GM19372 (cell line): ENCODE data around the gene GMDS.
"Not testable (repeated sequence)": the region's sequence is repeated elsewhere in the genome, so short reads cannot be mapped to it uniquely, and the experiment has no call there.

Experiments used
- ATAC-seq: cut with Tn5 transposase; IDR thresholded peaks from one replicate; pipeline ENCODE4 v1.9.1; 2021; ENCODE audit warnings: mild to moderate bottlenecking, low read depth, moderate library complexity; ENCODE audit not compliant: unreplicated experiment

GMDS gene

DNA sequence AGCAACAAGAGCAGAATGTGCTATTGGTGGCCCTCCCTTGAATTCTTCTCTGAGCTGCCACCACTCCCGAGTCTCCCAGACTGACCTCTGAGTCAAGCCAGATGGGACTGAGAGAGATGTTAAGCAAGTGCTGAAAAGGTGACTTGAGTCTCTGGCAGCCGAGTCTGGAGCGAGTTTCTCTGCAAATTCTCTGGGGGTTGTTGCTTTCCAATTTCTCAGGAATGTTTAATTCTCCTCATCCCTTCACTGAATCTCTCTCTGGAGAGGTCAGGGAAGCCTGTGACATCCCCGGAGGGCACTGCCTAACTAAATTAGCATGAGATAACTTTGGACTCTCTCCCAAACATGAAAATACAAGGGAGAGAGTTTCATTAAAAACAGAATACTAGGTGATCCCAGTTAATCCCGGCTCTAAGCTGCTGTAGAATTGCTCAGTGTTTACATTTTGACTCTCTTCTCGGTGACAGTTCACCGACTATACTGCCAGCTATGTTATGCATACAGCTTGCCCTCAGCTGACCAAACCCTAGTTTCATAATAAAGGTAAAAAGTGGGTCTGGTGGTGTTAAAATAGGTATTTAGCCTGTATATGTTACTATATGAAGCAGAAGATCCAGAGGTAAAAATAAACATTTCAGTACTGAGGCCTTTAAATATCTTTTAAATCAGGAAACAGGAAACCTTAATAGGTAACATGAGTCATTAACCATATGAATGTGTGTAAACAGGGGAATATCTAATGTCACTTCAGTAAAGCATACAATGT, 477.7 kb downstream of the GMDS start:
- no peak for ATAC-seq

DNA sequence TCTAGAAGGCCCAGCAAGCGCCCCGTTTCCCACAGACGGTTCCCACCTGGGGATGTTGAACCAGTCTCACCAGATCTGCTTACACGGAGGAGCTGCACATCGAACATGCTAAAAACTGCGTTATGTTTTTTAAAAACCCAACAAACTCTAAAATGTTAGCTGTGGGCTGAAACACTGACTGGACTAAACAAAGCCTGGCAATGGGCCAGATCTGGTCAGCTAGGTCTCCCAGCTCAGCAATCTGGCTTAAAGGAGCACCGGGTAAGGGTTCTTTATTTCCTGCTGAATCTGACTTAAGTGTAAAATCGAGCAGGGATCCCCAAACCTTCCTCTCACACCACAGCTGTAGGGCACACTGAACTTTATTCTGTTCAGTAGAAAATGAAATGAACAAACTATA, 478.8 kb downstream of the GMDS start:
- ATAC-seq, result no peak

DNA sequence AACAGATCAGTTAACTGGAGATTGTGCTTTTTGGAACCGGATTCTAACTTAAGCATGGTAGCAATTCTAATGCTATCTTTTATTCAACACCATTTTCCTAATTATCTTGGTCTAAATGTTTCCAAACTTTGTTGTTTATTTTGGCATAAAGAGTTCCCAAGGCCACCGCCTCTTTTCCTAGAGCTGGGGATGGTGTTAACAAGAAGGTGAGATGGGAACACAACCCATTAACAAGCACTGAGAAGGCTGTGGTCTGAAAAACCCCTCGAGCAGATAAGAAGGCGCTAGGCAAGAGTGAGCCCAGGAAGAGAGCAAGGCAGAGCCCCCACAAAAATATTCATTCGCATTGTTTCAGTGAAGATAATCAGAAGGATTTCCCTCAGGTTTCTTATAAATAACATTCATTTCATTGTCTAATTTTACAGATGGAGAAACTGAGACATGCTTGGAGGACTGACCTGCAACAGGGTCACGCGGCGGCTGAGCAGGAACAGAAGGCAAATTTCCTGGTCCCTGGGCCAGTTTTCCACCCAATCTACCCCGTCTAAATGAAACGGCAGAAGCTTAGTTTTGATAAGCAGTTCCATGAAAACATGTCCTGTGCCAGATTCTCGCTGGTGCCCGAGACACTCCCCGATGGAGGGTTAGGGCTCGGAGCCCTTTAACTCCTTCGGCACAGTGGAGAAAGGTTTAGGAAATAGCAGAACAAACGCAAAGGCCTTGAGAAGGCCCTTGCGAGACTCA, 480.1 kb downstream of the GMDS start:
- ATAC-seq, result no peak

DNA sequence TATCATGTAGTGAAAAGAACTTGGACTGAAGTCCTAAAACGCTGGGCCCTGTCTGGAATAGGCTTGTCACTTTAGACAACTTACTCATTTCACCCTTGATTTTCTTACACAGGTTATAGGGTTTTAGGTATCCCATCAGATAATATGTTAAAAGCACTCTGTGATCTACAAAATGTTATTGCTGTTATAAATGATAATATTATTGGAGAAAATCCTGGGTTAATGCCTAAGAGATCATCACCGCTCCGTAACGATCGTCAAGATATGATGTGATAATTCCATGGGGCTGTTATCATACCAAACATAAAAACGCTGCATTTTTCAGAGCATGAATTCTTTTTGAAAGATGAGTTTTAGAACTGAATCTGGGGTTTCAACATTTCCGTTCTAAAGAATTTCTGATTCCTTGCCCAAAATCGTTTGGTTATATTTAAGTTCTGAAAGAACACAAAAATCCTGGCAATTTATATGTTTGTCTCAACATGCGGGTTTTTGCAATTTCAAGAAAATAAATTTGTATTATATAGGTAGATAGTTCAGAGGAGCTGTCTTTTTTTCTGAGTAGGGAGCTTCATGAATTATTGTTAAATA, 480.9 kb downstream of the GMDS start:
- no peak for ATAC-seq

DNA sequence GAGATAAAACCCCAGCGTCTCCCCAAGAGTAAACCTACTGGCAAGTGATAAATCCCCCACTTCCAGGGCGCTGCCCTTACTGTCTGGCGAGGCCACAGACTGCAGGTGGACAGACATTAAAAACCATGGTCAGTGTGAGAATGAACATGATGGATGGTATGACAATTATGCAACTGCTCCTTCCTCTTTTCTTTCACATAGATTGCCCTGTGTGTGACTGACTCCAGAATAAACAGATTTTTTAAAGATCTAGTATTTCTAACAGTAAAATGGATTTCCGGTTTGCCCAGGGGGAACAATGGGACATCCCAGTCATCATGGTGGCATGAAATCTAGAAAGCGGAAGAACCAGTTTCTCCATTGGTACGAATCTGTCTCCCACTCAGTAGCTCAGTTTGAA, 482.0 kb downstream of the GMDS start:
- ATAC-seq, result no peak

DNA sequence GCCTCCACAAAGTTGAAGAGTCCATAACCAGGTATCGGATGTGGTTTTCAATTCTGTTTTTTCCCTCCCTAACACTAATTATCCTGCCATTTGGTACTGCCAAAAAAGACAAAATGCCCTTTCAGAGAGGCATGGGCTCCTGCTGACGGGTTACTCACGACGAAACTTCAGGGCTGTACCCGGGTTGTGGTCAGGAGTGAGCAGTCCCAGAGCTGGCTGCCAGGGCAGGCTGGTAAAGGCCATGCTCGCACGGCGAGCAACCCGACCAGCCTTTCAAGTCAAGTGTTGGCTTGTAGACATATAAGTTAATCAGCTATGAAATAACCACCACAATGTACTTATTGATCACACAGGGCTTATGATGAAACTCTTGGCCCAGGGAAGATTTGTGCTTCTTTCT, 483.2 kb downstream of the GMDS start:
- ATAC-seq, result no peak

DNA sequence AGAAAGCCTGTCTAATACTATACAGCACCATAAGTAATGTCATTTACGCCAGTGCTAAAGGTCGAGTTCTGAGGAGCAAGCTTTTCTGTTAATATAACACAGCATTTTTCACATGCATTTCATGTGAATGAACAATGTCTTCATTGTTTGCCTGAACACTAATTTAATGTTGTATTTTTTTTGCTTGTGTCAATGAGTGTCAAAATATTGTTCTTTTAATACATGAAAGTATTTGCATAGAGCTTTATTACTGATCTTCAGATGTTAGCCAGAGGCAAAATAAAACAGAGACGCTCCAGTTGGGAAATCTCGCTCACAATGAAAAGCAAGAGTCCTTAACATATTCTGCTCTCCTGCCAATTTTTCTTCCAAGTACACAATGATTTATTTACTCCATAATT, 483.9 kb downstream of the GMDS start:
- no peak for ATAC-seq

DNA sequence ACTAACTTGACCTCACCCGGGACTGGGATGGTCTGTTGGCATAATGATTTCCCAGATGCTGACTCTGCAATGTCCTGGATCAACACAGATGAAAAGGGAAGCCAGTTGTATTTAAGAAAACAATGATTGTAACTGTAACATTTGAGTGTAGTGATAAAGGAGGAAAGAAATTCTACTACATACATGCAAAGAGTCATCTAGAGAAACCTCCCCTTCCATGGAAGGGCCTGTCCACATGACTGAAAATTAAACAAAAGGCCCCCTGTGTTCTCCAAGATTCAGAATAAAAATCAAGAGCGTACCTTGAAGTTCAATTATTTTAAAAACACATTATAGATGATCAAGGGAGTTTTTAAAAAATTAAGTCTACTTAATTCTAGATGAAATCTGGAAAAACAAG, 484.5 kb downstream of the GMDS start:
- no peak for ATAC-seq

DNA sequence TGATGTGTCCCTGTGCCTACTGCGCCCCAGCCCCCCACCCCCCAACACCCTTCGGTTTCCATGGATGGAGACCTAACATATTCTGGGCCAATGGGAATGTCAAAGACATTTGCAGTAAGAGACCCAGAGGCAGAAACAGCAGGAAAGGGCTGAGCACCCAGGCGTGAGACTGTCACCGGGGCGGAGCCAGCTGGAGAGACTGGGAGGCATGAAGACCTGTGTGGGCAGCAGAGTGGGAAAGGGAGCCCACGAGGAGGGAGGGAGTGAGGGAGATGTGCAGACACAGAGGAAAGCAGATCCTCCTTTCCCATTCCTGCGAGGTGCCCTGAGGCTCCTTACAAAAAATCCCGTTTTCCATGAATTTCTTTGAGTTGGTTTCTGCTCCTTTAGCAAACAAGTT, 485.5 kb downstream of the GMDS start:
- ATAC-seq, result no peak

DNA sequence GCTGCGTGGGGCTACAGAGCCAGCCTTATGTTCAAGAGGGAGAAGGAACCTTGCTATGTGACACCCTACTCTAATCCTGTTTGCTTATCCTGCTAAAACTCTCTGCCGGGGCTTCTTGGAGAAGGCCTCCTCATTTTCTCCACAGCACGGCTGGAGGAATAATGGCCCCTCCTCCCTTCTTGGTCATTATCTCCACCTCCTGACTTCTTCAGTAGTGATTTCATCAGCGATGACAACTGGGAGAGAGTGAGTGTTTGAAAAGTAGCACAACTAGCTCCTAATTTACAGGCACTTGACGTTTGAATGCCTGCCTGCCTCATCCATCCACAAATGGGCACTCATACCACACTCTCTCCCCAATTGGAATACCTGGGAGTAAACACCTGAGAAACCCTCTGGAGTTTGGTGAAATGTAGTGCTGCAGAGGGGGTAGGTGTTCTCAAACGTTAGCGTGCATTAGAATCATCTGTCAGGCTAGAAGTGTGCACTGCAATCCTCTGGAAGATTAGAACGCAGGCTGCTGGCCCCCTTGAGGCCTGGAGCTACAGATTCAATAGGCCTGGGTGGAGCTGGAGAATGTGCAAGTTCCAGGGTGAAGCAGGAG, 487.2 kb downstream of the GMDS start:
- ATAC-seq, result no peak

DNA sequence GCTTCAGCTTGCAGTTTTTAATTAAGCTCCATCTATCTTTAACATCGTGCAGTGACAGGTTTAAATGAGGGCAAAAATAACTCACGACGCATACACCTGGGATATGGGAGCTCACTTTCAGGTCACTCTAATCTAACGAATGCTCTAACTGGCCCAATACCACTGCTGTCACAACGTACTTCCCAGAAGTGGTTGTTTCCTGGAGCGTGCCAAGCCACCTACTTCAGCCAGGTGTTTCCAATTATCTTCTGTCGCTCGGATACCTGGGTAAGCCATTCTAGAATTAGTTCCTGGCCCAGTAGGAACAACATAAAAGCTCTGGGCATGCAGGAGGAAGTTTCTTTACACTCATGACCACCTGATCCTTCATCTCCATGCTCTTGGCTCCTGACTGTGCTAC, 488.3 kb downstream of the GMDS start:
- ATAC-seq, result no peak

DNA sequence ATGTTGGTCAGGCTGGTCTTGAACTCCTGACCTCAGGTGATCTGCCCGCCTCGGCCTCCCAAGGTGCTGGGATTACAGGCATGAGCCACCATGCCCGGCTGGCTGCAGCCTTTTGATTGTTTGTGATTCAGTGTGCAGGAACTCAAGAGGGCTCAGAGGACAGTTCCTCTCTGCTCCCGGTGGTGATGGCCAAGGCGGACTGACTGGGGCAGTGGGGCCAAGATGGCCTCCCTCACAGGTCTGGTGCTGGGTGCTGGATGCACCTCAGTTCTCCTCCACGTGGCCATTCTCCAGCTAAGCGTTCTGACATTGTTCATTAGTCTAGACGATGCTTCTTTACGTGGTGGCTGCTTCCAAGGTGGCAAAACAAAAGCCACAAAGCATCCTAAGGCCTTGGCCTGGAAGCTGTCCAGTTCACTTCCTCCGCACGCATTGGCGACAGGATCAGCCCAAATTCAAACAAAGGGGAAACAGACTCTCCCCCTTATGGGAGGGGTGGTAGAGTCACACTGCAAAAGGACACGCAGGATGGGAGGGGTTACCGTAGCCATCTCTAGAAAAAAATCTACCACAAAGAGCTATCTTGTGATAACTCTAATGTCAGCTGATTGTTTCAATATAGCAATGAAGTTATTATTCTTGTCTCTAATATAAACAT, 488.8 kb downstream of the GMDS start:
- ATAC-seq, result no peak

DNA sequence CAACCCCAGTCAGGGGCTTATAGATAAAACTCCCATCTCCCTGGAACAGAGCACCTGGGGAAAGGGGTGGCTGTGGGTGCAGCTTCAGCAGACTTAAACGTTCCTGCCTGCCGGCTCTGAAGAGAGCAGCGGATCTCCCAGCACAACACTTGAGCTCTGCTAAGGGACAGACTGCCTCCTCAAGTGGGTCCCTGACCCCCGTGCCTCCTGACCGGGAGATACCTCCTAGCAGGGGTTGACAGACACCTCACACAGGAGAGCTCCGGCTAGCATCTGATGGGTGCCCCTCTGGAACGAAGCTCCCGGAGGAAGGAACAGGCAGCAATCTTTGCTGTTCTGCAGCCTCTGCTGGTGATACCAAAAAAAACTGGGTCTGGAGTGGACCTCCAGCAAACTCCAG, 494.3 kb downstream of the GMDS start:
- ATAC-seq, result not testable (repeated sequence)

DNA sequence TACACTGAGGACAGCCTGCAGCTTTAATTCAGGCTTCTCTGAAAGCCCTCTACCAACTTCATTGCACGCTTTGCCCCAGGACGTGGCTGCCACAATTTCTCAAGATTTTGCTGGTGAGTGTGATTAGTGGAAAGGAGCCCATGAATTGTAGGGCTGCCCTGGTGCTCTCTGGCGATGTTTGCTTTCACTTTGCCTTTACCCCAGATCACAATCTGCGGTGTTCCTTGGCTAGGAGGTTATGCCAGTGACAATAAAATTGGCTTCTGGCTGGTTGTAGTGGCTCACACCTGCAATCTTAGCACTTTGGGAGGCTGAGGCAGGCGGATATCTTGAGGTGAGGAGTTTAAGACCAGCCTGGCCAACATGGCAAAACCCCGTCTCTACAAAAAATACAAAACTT, 496.4 kb downstream of the GMDS start:
- ATAC-seq, result no peak

DNA sequence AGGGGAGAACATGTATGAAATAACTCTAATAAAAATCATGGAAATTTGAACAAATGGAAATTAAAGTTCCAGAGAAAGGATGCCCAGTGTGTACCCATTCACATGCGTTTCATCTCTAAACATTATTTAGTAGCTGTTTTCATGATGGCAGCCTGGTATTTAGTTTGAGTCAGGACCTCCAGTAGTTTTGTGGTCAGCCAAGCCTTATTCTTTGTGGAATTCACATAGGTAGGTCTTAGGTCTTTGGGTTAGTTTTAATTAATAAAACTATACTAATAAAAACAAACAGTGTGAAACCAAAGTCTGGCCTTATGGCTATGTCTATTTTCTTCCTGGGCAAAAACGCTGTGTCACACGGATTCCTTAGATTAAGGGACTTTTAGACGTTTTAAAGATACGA, 497.9 kb downstream of the GMDS start:
- no peak for ATAC-seq

DNA sequence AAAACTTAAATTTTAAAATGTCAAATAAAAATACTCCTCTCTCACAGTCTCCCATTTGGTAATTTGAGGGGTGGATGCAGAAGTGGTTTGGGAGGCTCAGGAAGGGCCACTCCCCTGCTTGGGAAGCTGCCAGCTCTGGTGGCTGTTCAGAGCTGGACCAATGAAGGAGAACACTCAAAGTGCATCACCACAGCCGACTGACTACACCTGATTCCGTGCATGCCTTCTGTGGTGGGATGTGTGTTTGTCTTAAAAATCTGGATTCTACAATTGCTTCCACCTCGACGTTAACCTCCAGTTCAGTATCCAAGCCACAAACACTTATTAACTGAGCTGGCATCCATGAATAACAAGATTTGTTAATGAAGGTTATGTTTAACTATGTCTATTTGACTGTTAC, 498.4 kb downstream of the GMDS start:
- ATAC-seq, result no peak

DNA sequence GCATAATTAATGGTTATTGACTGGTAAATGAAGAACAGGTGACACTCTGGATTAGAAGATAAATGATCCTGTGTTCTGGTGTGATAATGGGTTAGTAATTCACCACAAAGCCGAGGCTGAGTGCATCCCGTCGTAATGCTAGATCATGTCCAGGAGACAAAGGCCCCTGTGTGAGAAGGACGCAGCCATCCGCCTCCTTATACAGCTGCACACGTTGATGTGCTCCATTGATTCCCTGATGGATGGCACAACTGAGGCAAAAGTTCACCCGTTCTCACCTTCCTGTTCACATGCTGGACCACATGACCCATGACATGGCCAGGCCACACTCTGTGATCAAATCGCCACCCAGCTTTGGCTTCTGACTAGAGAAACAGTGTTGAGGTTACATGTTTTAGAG, 499.6 kb downstream of the GMDS start:
- ATAC-seq, result no peak

DNA sequence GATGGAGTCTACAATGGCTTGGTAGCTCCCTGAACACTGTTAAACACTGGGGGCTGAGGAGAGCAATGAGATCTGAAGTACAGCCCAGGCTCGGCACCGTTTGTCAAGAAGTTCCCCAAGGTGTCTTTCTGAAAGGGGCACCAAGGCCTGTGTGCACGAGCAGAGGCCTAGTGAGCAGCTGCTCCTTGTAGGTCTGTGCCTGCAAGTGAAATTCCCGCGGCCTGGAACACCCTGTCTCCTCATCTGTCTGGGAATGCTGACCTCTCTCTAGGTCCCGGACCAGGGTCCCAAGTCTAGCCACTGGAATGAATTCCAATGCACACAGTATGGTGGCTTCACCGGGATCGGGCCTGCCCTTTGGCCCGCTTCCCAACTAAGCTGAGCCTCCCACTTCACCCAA, 500.9 kb downstream of the GMDS start:
- no peak for ATAC-seq

DNA sequence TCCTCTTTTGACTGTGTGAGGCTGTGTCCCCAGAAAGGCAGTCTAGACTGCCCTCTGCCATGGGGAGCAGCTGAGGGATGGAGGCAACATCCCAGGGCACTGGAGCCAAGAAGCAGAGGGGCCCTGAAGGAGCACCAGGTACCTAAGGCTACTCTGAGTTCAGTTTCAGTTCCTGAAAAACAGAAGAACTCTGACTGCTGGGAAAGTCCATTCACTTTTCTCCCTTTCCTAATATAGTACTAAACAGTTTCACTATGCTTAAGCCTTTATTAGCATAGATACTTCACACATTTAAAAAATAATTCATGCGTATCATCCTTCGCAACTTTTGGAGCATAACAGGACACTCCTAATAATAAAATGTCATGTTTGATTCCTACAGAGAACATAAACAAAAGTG, 505.7 kb downstream of the GMDS start:
- peak; percentile 81 for ATAC-seq

DNA sequence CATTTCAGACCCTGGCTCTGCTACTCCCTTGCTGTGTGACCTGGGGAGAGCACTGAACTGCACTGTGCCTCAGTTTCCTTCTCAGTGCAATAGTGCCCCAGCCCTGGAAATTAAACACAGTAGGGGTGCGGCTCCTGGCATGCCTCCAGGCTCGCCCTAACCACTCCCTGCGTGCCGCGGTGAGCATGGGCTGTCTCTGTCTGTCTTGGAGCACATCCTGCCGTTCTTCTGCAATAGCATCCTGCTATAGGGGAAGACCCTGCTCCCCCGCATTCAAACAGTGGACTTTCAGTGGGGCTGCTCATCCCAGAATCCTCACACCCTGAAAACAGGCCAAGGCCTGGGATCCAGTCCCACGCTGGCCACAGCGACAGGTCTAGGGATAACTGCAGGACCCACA, 506.2 kb downstream of the GMDS start:
- peak; percentile 47 for ATAC-seq

DNA sequence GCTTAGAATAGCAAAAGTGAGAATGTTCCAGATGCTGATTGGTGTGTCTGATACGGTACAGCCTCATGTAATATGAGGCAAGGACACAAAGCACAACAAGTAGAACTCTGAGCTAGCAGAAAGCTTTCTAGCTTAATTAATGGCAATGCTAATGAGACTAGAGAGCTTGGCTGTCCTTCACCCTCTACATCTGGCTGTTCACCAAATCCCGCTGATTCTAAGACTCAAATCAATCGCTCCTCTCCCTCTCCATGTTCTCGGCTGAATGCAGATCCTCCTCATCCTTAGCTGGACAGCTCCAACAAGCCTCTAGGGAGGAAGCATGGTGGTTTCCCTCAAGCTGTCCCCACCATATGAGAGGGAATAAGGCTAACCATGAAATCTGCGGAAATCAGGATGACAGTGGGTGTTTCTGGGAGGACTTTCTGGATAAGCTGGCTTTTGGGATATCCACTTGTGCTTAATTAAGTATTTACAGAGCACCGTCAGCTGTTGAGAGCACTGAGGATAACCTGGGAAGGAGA, 506.8 kb downstream of the GMDS start:
- no peak for ATAC-seq
